ENCODE measurements around the gene SSRP1. TPM values are rescaled to one million over a fixed set of nuclear protein-coding genes. Genes with fewer than 3 reads are reported as not detected.

Gene SSRP1
- total RNA-seq, 1 experiment from 2014 or later: 290 TPM

GRCh38 chr11:57321388-57322255 is 14.1 kb downstream of the SSRP1 start:
- POLR2A ChIA-PET (ENCODE audit: unreplicated experiment): interaction anchor here (0.6 to 1.1 kb wide), 6 partner anchors 10 to 43 kb away, joined by 3 to 12 read pairs (median 9); partner anchors contain the start of gene SSRP1
- intact Hi-C loops (cut with micrococcal nuclease; ENCODE audit: unreplicated experiment): loop anchor here (1.0 to 10.0 kb wide), 5 partner anchors 10 to 453 kb away; partner anchors contain the start of gene ZDHHC5
- H3K9me2 ChIP-seq (ENCODE audit: insufficient read depth): no peaks in the 10 kb centered on the region
- H3K27ac ChIP-seq: peak overlapping the region; percentile 59
- H4K20me1 ChIP-seq (ENCODE audit: insufficient read depth): peaks cover 60% of the 10 kb centered on the region
- peak overlapping the region; percentile 57 for H3K4me3 ChIP-seq
- H3K4me2 ChIP-seq: peak overlapping the region; percentile 98
- TF ChIP-seq CTCF (conservative IDR thresholded peaks at IDR 0.05) (no peak), EZH2 (IDR thresholded peaks at IDR 0.05; ENCODE audit: low read depth) (no peak)
- no TSS peak for BruUV-seq (replicated peaks)
- peaks cover 42% of the 10 kb centered on the region for H3K4me1 ChIP-seq (replicated peaks; ENCODE audit: insufficient read depth)
- no peaks in the 10 kb centered on the region for H3K27me3 ChIP-seq (ENCODE audit: insufficient read depth, low read depth)
- peak in 1 of 2 experiments; percentile 32 for DNase-seq
- CTCF ChIA-PET: interaction anchor here (0.6 to 2.4 kb wide), 5 partner anchors 10 to 342 kb away, joined by 3 to 26 read pairs (median 7); no protein-coding TSS in a partner anchor
- no peak overlapping the region for H2AFZ ChIP-seq
- H3K79me2 ChIP-seq (ENCODE audit: low read depth): peaks cover 57% of the 10 kb centered on the region
- peaks cover 29% of the 10 kb centered on the region for H3K36me3 ChIP-seq (ENCODE audit: low read depth)
- no peaks in the 10 kb centered on the region for H3K9me3 ChIP-seq (ENCODE audit: insufficient read depth, low read depth)
- peaks cover 46% of the 10 kb centered on the region for H3F3A ChIP-seq (ENCODE audit: insufficient read depth, low read depth)

GRCh38 chr11:57320719-57321387 is 14.8 kb downstream of the SSRP1 start:
- BruUV-seq (replicated peaks): TSS peak; percentile 6
- no peaks in the 10 kb centered on the region for H3K27me3 ChIP-seq (ENCODE audit: insufficient read depth, low read depth)
- peaks cover 35% of the 10 kb centered on the region for H3K36me3 ChIP-seq (ENCODE audit: low read depth)
- ChIA-PET CTCF (interaction anchor here (0.6 to 2.4 kb wide), 2 partner anchors 9 to 181 kb away, joined by 3 to 15 read pairs; no protein-coding TSS in a partner anchor), POLR2A (ENCODE audit: unreplicated experiment) (no interaction called here)
- H2AFZ ChIP-seq: no peak overlapping the region
- H3K4me1 ChIP-seq (replicated peaks; ENCODE audit: insufficient read depth): peaks cover 35% of the 10 kb centered on the region
- DNase-seq: no peak
- H3K4me3 ChIP-seq: peak overlapping the region; percentile 57; the same call in 1 of the 2 replicates
- TF ChIP-seq CTCF (conservative IDR thresholded peaks at IDR 0.05) (no peak), EZH2 (IDR thresholded peaks at IDR 0.05; ENCODE audit: low read depth) (no peak)
- H3K79me2 ChIP-seq (ENCODE audit: low read depth): peaks cover 57% of the 10 kb centered on the region
- peak overlapping the region; percentile 98 for H3K4me2 ChIP-seq
- peaks cover 38% of the 10 kb centered on the region for H3F3A ChIP-seq (ENCODE audit: insufficient read depth, low read depth)
- H3K27ac ChIP-seq: no peak overlapping the region
- no peaks in the 10 kb centered on the region for H3K9me2 ChIP-seq (ENCODE audit: insufficient read depth)
- intact Hi-C loops (cut with micrococcal nuclease; ENCODE audit: unreplicated experiment): loop anchor here (10.0 kb wide), 2 partner anchors 344 to 454 kb away; partner anchors contain the start of gene ZDHHC5
- no peaks in the 10 kb centered on the region for H3K9me3 ChIP-seq (ENCODE audit: insufficient read depth, low read depth)
- H4K20me1 ChIP-seq (ENCODE audit: insufficient read depth): peaks cover 68% of the 10 kb centered on the region

- Histone ChIP-seq H3F3A (ENCODE audit: insufficient read depth, low read depth) (peaks cover 32% of the 10 kb centered on the region), H3K4me3 (no peak overlapping the region), H3K4me1 (replicated peaks; ENCODE audit: insufficient read depth) (peaks cover 31% of the 10 kb centered on the region), H3K9me3 (ENCODE audit: insufficient read depth, low read depth) (no peaks in the 10 kb centered on the region), H3K27me3 (ENCODE audit: insufficient read depth, low read depth) (no peaks in the 10 kb centered on the region), H3K36me3 (ENCODE audit: low read depth) (peaks cover 37% of the 10 kb centered on the region), H4K20me1 (ENCODE audit: insufficient read depth) (peaks cover 70% of the 10 kb centered on the region), H2AFZ (no peak overlapping the region), H3K9me2 (ENCODE audit: insufficient read depth) (no peaks in the 10 kb centered on the region), H3K27ac (no peak overlapping the region), H3K79me2 (ENCODE audit: low read depth) (peaks cover 57% of the 10 kb centered on the region), H3K4me2 (no peak overlapping the region)
- ChIA-PET CTCF (no interaction called here), POLR2A (ENCODE audit: unreplicated experiment) (no interaction called here)
- TF ChIP-seq CTCF (conservative IDR thresholded peaks at IDR 0.05): no peak
- no peak for DNase-seq
- no TSS peak for BruUV-seq (replicated peaks)
- intact Hi-C loops (cut with micrococcal nuclease; ENCODE audit: unreplicated experiment): loop anchor here (10.0 kb wide), 2 partner anchors 345 to 455 kb away; partner anchors contain the start of gene ZDHHC5
Measured at GRCh38 chr11:57320067-57320718, 15.5 kb downstream of the SSRP1 start.
